ENCODE measurements around the gene EEFSEC.

- no peak for TF ChIP-seq EZH2phosphoT487 (IDR thresholded peaks at IDR 0.05; ENCODE audit: borderline replicate concordance, low read depth, low read length)
- no peak for TF ChIP-seq CTCF (conservative IDR thresholded peaks at IDR 0.05; ENCODE audit: low read length)
Measured at GRCh38 chr3:128442949-128443348, 289.7 kb downstream of the EEFSEC start.

Data from OCI-LY7 (cell line).